ENCODE results near the gene ELMO1.

- TF ChIP-seq CTCF (IDR thresholded peaks at IDR 0.05; ENCODE audit: borderline replicate concordance, extremely low read depth, low read length, poor library complexity, severe bottlenecking) (no peak), EZH2 (IDR thresholded peaks at IDR 0.05; ENCODE audit: borderline replicate concordance, low read depth, low read length, severe bottlenecking) (no peak)
Observed at GRCh38 chr7:37380831-37381230, 67.8 kb downstream of the ELMO1 start.

All from DND-41 (cell line).